ENCODE measurements around the gene MYO5B.

Gene MYO5B

GRCh38 chr18:49988733-49989132, 206.2 kb downstream of the MYO5B start:
- TF ChIP-seq CTCF (IDR thresholded peaks at IDR 0.05; ENCODE audit: control insufficient read depth, extremely low read depth, insufficient read depth), result no peak
- no peak for DNase-seq (ENCODE audit: low read depth)
- H3K4me3 ChIP-seq (ENCODE audit: low read depth, low read length), result no peak overlapping the region

DNA sequence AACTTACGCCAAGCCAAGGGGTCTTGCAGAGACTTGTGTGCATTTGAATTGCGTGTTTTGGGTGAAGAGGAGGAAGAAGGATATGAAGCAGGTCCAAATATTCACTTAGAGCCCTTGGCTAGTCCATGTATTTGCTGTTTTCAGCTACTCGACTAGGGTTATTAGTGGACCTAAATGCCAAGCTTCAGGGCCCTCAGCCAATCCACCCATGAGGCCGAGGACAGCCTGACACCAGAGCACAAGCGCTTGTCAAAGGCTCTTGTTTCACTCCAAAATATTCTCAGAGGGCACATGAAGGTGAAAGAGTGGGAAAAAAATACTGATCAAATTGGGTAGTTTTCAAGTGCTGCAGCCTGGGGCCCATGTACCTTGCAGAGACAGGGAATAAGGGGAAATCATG, 206.8 kb downstream of the MYO5B start:
- DNase-seq (ENCODE audit: low read depth), result no peak
- no peak for TF ChIP-seq CTCF (IDR thresholded peaks at IDR 0.05; ENCODE audit: control insufficient read depth, extremely low read depth, insufficient read depth)
- H3K4me3 ChIP-seq (ENCODE audit: low read depth, low read length), result no peak overlapping the region

- TF ChIP-seq CTCF (IDR thresholded peaks at IDR 0.05; ENCODE audit: control insufficient read depth, extremely low read depth, insufficient read depth), result no peak
- DNase-seq (ENCODE audit: low read depth), result no peak
- H3K4me3 ChIP-seq (ENCODE audit: low read depth, low read length), result no peak overlapping the region
These were observed 209.7 kb downstream of the MYO5B start for GRCh38 chr18:49985236-49985635.

DNA sequence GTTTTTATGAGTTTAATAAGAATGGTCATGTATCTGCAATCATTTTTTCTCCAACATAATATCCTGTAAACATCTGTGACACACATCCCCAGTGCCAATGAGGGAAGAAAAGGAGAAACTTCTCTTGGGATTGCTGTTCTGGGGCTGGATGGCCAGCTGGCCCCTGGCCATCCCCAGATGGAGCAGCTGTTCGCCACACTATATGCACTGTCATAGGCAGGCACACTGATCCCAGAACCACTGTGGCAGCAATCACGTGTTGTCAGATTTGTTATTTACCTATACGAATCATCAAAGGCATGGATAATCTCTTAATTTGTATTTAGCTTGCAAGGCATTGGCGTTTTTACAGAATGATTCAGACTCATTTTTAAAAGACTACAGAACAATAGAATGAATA, 214.1 kb downstream of the MYO5B start:
- H3K4me3 ChIP-seq (ENCODE audit: low read depth, low read length), result no peak overlapping the region
- TF ChIP-seq CTCF (IDR thresholded peaks at IDR 0.05; ENCODE audit: control insufficient read depth, extremely low read depth, insufficient read depth), result no peak
- DNase-seq (ENCODE audit: low read depth), result no peak

DNA sequence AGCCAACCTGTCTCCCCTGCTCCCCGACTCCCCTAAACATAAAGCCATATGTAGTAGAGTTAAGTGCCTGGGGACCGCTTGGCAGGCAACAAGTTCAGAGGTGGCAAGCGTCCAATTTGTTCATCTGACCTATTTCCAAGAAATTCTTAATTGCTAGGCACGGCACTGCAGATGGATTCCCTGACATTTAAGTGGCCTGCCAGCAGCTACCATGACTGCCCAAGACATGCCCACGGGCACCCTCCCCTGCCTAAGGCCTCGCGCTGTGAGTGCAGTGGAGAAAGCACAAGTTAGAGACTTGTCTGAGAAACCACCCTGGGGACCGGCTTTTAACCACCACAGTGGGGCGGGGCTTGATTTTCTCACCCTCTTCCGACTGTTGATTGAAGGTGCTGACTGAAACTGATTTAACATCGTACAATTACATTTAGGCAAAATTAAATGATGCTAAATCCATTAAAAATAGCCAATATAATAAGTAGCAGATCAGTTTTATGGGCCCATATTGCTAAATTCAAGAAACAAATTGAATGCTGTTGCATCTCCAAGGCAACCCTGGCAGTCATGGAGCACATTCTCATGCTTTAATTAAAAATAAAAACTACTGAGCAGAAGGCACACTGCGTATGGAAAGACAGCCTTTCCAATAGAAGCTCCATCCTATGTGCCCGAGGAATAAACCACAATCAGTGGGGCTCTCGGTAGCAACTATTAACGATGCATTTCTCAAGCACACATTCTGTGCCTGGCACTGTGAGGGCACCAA, 218.0 kb downstream of the MYO5B start:
- no peak for DNase-seq (ENCODE audit: low read depth)
- no peak overlapping the region for H3K4me3 ChIP-seq (ENCODE audit: low read depth, low read length)
- no peak for TF ChIP-seq CTCF (IDR thresholded peaks at IDR 0.05; ENCODE audit: control insufficient read depth, extremely low read depth, insufficient read depth)

GRCh38 chr18:49976001-49976400, 218.9 kb downstream of the MYO5B start:
- no peak for TF ChIP-seq CTCF (IDR thresholded peaks at IDR 0.05; ENCODE audit: control insufficient read depth, extremely low read depth, insufficient read depth)
- no peak for DNase-seq (ENCODE audit: low read depth)
- no peak overlapping the region for H3K4me3 ChIP-seq (ENCODE audit: low read depth, low read length)

DNA sequence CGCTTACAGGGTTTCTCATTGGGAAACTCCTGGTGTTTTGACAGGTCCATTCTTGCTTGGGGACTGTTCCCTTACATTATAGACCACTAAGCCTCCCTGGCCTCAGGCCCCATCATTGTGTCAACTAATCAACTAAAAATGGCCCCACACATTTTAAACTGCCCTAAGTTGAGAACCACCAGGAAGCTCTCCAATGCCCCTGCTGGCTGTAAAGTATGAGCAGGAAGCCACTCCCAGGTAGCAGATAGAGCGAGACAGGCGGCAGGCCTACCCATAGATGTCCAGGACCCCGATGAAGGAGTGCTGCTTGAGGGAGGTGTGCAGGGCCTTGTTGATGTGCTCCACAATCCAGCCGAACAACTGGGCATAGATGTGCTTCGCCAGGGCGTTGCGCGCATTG, 220.9 kb downstream of the MYO5B start:
- H3K4me3 ChIP-seq (ENCODE audit: low read depth, low read length), result no peak overlapping the region
- no peak for TF ChIP-seq CTCF (IDR thresholded peaks at IDR 0.05; ENCODE audit: control insufficient read depth, extremely low read depth, insufficient read depth)
- DNase-seq (ENCODE audit: low read depth), result no peak
